PC-9 (cell line): Measurements from ENCODE around the gene ISCA2. TPM values are rescaled to one million over a fixed set of nuclear protein-coding genes. Genes with fewer than 3 reads are reported as not detected.

Experiments
- BruUV-seq: library from RNA; stranded (reverse); fragments of 400-500 nt; replicated peaks from 2 replicates; lab custom pipeline; 2021; lab: Mats Ljungman, UMichigan
- CTCF ChIA-PET: fragments of 300-600 bp; sonication (Branson Sonifier 250); formaldehyde crosslinking; loops from one replicate; lab custom pipeline; 2022; ENCODE audit warnings: antibody characterized with exemption; lab: Charles Lee
- POLR2A ChIA-PET: fragments of 300-600 bp; sonication (Branson Sonifier 250); formaldehyde crosslinking; loops from one replicate; lab custom pipeline; 2022; ENCODE audit warnings: antibody characterized with exemption; ENCODE audit not compliant: unreplicated experiment; lab: Charles Lee
- DNase-seq, 2 experiments: peaks; one replicate each; pipeline versions ENCODE4 v3.0.0 to v3.0.0-alpha.2; 2015 to 2022; ENCODE audit warnings: mixed read lengths in 1 of 2
- H2AFZ ChIP-seq: fragments of 200-600 bp; sonication (generic); 2 replicates; pipeline ENCODE4 v1.8.1; 2017; ENCODE audit warnings: antibody characterized with exemption
- H3F3A ChIP-seq: fragments of 200-600 bp; sonication (generic); 2 replicates; pipeline ENCODE4 v1.8.1; 2017; ENCODE audit warnings: antibody characterized with exemption, mild to moderate bottlenecking, low read depth; ENCODE audit not compliant: insufficient read depth
- H3K27ac ChIP-seq: fragments of 200-600 bp; sonication (generic); 2 replicates; pipeline ENCODE4 v1.6.1; 2016; ENCODE audit warnings: mixed run types
- H3K27me3 ChIP-seq: fragments of 200-600 bp; sonication (generic); 2 replicates; pipeline ENCODE4 v1.6.1; 2016; ENCODE audit warnings: low read depth, mixed run types; ENCODE audit not compliant: insufficient read depth
- H3K36me3 ChIP-seq: fragments of 200-600 bp; sonication (generic); 2 replicates; pipeline ENCODE4 v1.6.1; 2016; ENCODE audit warnings: low read depth, mixed run types
- H3K4me1 ChIP-seq: fragments of 200-600 bp; sonication (generic); replicated peaks from 2 replicates; pipeline ENCODE4 v1.6.1; 2016; ENCODE audit warnings: mixed run types; ENCODE audit not compliant: insufficient read depth
- H3K4me2 ChIP-seq: fragments of 200-600 bp; sonication (generic); 2 replicates; pipeline ENCODE4 v1.6.1; 2017; ENCODE audit warnings: mixed run types
- H3K4me3 ChIP-seq: fragments of 200-600 bp; sonication (generic); 2 replicates; pipeline ENCODE4 v1.6.1; 2016; ENCODE audit warnings: mixed run types
- H3K79me2 ChIP-seq: fragments of 200-600 bp; sonication (generic); 2 replicates; pipeline ENCODE4 v1.6.1; 2017; ENCODE audit warnings: low read depth, mixed run types
- H3K9me2 ChIP-seq: fragments of 200-600 bp; sonication (generic); 2 replicates; pipeline ENCODE4 v1.8.1; 2017; ENCODE audit warnings: mild to moderate bottlenecking; ENCODE audit not compliant: insufficient read depth
- H3K9me3 ChIP-seq: fragments of 200-600 bp; sonication (generic); 2 replicates; pipeline ENCODE4 v1.8.1; 2016; ENCODE audit warnings: low read depth; ENCODE audit not compliant: insufficient read depth
- H4K20me1 ChIP-seq: fragments of 200-600 bp; sonication (generic); 2 replicates; pipeline ENCODE4 v1.8.1; 2017; ENCODE audit not compliant: insufficient read depth
- CTCF ChIP-seq: fragments of 200-600 bp; sonication (generic); conservative IDR thresholded peaks from 2 replicates; pipeline ENCODE4 v1.6.1; 2017; ENCODE audit warnings: mixed run types, antibody characterized with exemption, mild to moderate bottlenecking, moderate library complexity
- EZH2 ChIP-seq: fragments of 200-600 bp; sonication (generic); IDR thresholded peaks from 2 replicates; pipeline ENCODE4 v1.8.0; 2017; ENCODE audit warnings: antibody characterized with exemption, low read depth
- intact Hi-C: fragments of 100-400 bp; cut with micrococcal nuclease; formaldehyde crosslinking; loops from one replicate; pipeline ENCODE4 v1.10.0; 2022; ENCODE audit not compliant: unreplicated experiment
- total RNA-seq: library from RNA; stranded (reverse); gene quantifications from 2 replicates; pipeline ENCODE4 v1.2.3, GENCODE V29; 2021

The ISCA2 gene
- total RNA-seq, 1 experiment from 2014 or later, result 86.5 TPM

DNA sequence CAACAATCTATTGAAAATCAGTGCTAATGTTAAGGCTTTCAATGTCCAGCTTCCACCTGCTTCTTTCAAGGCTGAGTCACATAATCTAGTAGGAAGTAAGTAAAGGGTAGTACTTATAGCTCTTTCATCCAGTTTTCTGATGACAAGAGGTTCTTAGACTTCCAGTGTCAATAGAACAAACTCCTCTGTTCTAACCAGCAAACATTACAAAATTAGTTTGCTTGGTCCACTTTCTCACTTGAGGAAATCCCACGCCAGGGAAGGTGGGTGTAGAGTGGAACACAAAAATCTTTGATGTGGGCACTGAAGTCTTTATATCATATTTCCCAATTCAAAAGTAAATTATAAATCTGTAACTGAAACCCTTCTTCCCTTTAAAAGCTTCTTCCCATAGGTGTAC is 3.1 kb upstream of the ISCA2 start:
- Histone ChIP-seq H3K27me3 (no peaks in the 10 kb centered on the region), H3K4me3 (peak overlapping the region; percentile 4; the same call in 1 of the 2 replicates), H3K4me2 (peak overlapping the region; percentile 94), H3K9me3 (no peaks in the 10 kb centered on the region), H4K20me1 (no peaks in the 10 kb centered on the region), H3K79me2 (peaks cover 87% of the 10 kb centered on the region), H3F3A (peaks cover 53% of the 10 kb centered on the region), H3K9me2 (no peaks in the 10 kb centered on the region), H2AFZ (no peak overlapping the region), H3K36me3 (peaks cover 36% of the 10 kb centered on the region), H3K27ac (peak overlapping the region; percentile 80), H3K4me1 (peaks cover 70% of the 10 kb centered on the region)
- intact Hi-C loops, result loop anchor here (5.0 kb wide), 1 partner anchor 392 kb away; the partner anchor contains the start of gene DLST
- ChIA-PET CTCF (interaction anchor here (0.6 to 2.0 kb wide), 4 partner anchors 12 to 131 kb away, joined by 3 to 6 read pairs (median 4); no protein-coding TSS in a partner anchor), POLR2A (interaction anchor here (0.7 kb wide), 3 partner anchors 80 to 182 kb away, joined by 3 to 6 read pairs (median 5); no protein-coding TSS in a partner anchor)
- no TSS peak for BruUV-seq
- TF ChIP-seq EZH2 (no peak), CTCF (no peak)
- no peak for DNase-seq

- Histone ChIP-seq H3K9me2 (no peaks in the 10 kb centered on the region), H3F3A (peaks cover 61% of the 10 kb centered on the region), H3K27me3 (no peaks in the 10 kb centered on the region), H3K4me2 (peak overlapping the region; percentile 94), H3K36me3 (peaks cover 26% of the 10 kb centered on the region), H3K4me3 (peak overlapping the region; percentile 71), H3K79me2 (peaks cover 77% of the 10 kb centered on the region), H3K9me3 (no peaks in the 10 kb centered on the region), H3K4me1 (peaks cover 61% of the 10 kb centered on the region), H2AFZ (peak overlapping the region; percentile 89), H3K27ac (peak overlapping the region; percentile 54), H4K20me1 (no peaks in the 10 kb centered on the region)
- peak; percentile 55 to 79 for DNase-seq
- BruUV-seq, result TSS peak; percentile 63
- intact Hi-C loops, result loop anchor here (1.0 to 5.0 kb wide), 4 partner anchors 121 to 390 kb away; partner anchors contain the start of genes DLST, LTBP2 and YLPM1
- TF ChIP-seq CTCF, result peak; percentile 59; the same call in 1 of the 2 replicates
- no peak for TF ChIP-seq EZH2
- CTCF ChIA-PET, result interaction anchor here (0.6 to 2.0 kb wide), 3 partner anchors 34 to 341 kb away, joined by 3 to 6 read pairs (median 3); no protein-coding TSS in a partner anchor
- POLR2A ChIA-PET, result interaction anchor here (0.6 to 0.8 kb wide), 5 partner anchors 73 to 767 kb away, joined by 3 to 7 read pairs (median 6); no protein-coding TSS in a partner anchor
Measured at GRCh38 chr14:74491956-74492775, 1.4 kb upstream of the ISCA2 start.

DNA sequence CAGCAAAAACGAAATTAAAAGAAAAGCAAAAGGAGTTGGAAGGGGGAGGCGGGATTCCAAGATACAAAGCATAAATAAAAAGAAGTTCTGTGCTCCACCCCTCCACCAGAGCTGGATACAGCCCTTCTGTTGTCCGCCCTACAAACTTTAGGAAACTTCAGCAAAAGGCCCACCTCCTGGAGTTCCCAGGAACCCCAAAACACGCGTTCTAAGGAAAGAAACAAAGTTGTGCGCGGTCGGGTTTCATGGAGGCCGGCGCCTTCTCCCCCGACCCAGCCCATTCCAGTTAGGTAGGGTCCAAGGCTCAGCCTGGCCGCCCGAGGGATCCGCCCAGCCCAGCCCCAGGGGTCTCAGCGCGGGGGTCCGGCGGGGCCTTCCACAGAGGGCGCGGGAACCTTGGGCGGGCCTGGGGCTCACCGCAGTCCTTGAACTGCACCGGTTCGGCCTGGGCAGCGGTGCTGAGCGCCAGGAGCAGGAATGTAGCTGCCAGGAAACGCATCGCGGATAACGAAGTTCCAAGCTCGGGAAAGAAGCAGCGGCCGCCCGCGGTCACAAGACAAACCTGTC is 706 bp upstream of the ISCA2 start, which contains the start of gene NPC2:
Gene NPC2 (minus strand): TSS at position 530 of the 567 bp plus-strand sequence. CDS start 31 bp downstream, at position 499.
- Histone ChIP-seq H4K20me1 (no peaks in the 10 kb centered on the region), H3F3A (peaks cover 62% of the 10 kb centered on the region), H3K4me1 (peaks cover 54% of the 10 kb centered on the region), H3K27me3 (no peaks in the 10 kb centered on the region), H3K9me3 (no peaks in the 10 kb centered on the region), H3K79me2 (peaks cover 71% of the 10 kb centered on the region), H3K4me2 (peak within 1 kb of the TSS; percentile 94), H3K27ac (peak within 1 kb of the TSS; percentile 54), H3K4me3 (peak within 1 kb of the TSS; percentile 81), H2AFZ (peak within 1 kb of the TSS; percentile 99), H3K36me3 (peaks cover 19% of the 10 kb centered on the region), H3K9me2 (no peaks in the 10 kb centered on the region)
- no peak for DNase-seq
- BruUV-seq, result no TSS peak
- CTCF ChIA-PET, result interaction anchor here (0.6 to 1.1 kb wide), 3 partner anchors 116 to 340 kb away, joined by 3 to 5 read pairs (median 4); no protein-coding TSS in a partner anchor
- POLR2A ChIA-PET, result interaction anchor here (0.5 to 1.3 kb wide), 15 partner anchors 13 to 766 kb away, joined by 3 to 25 read pairs (median 5); no protein-coding TSS in a partner anchor
- TF ChIP-seq EZH2, result no peak
- TF ChIP-seq CTCF, result no peak
- intact Hi-C loops, result loop anchor here (1.0 to 5.0 kb wide), 5 partner anchors 78 to 389 kb away; partner anchors contain the start of genes DLST, LTBP2 and YLPM1
